Activated T-cell treated with anti-CD3 and anti-CD28 coated beads, Interleukin-2, amount 50 U/mL, for 1 hour (primary cell): ENCODE results near the gene ARHGAP22.
"Not testable (repeated sequence)": the region's sequence is repeated elsewhere in the genome, so short reads cannot be mapped to it uniquely, and the experiment has no call there.

Source experiments
- DNase-seq: peaks from one replicate; pipeline ENCODE4 v3.0.0-alpha.2; 2020

ARHGAP22 gene, protein sequence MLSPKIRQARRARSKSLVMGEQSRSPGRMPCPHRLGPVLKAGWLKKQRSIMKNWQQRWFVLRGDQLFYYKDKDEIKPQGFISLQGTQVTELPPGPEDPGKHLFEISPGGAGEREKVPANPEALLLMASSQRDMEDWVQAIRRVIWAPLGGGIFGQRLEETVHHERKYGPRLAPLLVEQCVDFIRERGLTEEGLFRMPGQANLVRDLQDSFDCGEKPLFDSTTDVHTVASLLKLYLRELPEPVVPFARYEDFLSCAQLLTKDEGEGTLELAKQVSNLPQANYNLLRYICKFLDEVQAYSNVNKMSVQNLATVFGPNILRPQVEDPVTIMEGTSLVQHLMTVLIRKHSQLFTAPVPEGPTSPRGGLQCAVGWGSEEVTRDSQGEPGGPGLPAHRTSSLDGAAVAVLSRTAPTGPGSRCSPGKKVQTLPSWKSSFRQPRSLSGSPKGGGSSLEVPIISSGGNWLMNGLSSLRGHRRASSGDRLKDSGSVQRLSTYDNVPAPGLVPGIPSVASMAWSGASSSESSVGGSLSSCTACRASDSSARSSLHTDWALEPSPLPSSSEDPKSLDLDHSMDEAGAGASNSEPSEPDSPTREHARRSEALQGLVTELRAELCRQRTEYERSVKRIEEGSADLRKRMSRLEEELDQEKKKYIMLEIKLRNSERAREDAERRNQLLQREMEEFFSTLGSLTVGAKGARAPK

GRCh38 chr10:48604991-48605508 lies at the start of gene ARHGAP22:
ARHGAP22 (minus strand) TSS chr10:48605073; CDS start chr10:48604796, 277 bp downstream.
- DNase-seq, result no peak

GRCh38 chr10:48653944-48654698 lies 49.2 kb upstream of the ARHGAP22 start:
- no peak for DNase-seq

GRCh38 chr10:48653347-48653746 lies 48.5 kb upstream of the ARHGAP22 start:
- no peak for DNase-seq

DNA sequence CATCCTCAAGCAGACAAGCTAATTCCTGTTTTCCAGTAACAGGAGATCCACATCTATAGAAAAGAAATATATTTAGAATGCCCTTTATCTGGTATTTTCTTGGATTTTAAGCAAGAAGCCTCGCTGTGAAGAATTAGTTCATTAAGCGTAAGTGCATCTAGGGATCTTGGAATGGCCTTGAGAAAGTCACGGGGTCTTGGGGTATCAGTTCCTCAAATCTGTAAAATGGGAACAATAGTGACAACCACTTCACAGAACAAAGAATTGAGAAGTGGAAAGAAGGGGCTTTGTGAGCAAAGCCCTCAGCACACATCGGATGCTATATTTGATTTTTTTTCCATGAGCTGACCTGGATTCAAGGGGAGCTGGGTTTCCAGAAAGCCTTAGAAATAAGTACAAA lies 47.5 kb upstream of the ARHGAP22 start:
- no peak for DNase-seq

DNA sequence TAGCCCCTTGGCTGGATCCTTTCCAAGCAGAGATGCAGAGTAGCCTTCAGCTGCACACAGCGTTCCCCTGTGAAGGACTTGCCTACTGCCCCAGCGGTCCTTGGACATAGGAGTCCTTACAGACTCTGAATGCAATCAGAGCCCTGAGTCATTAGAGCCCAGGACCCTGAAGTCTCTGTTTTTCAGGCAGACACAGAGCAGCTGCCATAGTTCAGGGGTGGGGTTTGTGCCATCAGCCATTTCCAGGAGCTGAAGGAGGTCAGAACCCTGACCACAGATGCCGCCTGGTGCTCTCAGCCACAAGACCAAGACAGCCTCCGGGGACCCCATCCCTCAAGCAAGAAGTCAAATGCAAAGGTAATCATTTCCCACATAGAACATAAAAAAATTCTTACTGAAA lies 47.0 kb upstream of the ARHGAP22 start:
- DNase-seq, result no peak

- no peak for DNase-seq
Observed at GRCh38 chr10:48651293-48651692, 46.4 kb upstream of the ARHGAP22 start.

DNA sequence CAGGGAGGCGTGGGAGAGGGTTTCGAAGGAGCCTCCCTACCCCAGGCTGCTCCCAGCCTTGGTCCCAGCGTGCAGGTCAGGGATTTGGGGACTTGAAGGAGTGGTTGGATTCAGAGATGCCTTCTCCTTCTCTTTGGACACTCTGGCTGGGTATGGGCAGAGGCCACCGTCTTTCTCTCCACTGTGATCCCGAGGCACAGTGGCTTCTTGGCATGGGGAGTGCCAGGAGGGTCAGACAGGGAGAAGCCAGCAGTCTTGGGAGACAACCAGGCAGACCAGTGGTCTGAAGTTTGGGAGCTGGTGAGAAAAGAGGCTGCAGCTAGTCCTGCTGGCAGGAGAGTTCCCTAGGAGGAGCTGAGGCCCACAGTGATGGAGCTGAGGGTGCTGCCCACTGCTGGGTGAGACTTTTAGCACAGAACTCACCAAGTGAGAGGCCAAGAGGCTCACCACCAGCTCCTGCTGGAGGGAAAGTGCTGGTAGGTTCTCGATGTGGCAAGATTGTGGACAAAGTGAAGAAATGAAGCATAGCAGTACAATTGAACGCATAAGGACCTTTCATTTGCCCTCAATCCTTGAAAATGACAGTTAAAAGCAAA lies 44.6 kb upstream of the ARHGAP22 start:
- DNase-seq, result no peak

DNA sequence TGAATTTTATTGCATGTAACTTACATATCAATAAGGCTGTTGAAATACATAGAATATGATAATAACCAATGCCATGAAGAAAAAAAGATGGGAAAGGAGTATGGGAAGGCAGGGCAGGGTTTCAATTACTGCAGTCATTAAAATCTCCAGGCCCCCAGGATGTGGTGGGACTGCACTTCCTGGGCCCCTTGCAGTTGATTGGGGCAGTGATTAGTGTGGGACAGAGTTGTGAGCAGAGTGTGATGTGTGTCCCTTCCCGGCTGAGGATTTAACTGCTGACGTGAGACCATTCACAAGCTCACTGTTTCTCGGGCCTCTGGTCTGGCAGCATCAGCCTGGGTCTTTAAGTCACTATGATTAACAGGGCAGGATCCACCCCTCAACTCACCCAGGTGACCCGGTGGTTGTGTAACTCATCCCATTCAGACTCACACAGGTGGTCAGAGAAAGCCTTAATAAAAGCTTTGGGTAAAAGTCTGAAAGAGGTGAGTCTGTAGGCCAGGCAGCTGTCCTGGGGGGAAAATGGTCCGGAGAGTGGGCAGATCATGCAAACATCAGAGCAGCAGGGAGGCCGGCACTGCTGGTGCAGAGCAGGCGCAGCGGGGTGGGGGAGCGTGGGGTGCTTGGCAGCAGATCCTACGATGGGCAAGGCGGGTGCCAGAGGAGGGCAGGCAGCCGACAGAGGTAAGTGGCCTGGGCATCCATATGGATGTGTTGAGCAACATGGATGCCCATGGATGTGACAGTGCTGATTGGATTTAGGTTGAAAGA lies 43.5 kb upstream of the ARHGAP22 start:
- no peak for DNase-seq

DNA sequence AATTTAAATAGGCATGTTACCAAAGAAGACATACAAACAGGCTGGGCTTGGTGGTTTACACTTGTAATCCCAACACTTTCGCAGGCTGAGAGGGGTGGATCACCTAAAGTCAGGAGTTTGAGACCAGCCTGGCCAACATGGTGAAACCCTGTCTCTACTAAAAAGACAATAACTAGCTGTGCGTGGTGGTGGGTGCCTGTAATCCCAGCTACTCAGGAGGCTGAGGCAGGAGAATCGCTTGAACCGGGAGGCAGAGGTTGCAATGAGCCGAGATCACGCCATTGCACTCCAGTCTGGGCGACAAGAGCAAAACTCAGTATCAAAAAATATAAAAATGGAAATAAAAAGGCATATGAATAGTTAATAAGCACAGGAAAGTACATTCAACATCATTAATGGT lies 42.2 kb upstream of the ARHGAP22 start:
- not testable (repeated sequence) for DNase-seq

GRCh38 chr10:48645600-48645999 lies 40.7 kb upstream of the ARHGAP22 start:
- DNase-seq, result no peak

DNA sequence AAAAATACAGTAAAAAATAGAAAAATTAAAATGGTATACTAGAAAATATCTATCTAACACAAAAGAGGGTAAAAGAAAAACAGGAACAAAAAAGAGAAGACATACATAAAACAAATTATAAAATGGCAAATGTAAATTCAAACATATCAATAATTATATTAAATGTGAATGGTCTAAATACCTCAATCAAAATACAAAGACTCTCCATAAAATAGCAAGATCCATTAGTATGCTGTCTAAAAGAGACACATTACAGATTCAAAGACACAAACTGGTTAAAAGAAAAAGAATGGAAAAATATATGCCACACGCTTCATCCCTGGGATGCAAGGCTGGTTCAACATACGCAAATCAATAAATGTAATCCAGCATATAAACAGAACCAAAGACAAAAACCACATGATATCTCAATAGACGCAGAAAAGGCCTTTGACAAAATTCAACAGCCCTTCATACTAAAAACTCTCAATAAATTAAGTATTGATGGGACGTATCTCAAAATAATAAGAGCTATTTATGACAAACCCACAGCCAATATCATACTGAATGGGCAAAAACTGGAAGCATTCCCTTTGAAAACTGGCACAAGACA lies 36.3 kb upstream of the ARHGAP22 start:
- not testable (repeated sequence) for DNase-seq

- DNase-seq, result no peak
Observed at GRCh38 chr10:48640326-48640725, 35.5 kb upstream of the ARHGAP22 start.

DNA sequence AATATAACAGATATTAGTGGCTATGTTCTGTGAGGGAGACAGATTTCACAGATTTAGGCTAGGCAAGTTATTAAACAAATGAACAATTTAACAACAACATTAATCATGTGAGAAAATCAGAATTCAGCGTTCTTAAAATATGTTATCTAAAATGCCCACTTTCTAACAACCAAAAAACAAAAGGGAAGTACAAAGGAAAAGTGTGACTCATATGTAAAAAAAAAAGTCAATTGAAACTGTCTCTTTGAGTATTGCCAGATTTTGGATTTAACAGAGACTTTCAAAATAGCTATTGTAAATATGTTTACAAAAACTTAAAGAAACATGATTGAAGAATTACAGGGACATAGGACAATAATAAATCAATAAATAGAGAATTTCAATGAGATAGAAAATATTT lies 34.8 kb upstream of the ARHGAP22 start:
- no peak for DNase-seq

DNA sequence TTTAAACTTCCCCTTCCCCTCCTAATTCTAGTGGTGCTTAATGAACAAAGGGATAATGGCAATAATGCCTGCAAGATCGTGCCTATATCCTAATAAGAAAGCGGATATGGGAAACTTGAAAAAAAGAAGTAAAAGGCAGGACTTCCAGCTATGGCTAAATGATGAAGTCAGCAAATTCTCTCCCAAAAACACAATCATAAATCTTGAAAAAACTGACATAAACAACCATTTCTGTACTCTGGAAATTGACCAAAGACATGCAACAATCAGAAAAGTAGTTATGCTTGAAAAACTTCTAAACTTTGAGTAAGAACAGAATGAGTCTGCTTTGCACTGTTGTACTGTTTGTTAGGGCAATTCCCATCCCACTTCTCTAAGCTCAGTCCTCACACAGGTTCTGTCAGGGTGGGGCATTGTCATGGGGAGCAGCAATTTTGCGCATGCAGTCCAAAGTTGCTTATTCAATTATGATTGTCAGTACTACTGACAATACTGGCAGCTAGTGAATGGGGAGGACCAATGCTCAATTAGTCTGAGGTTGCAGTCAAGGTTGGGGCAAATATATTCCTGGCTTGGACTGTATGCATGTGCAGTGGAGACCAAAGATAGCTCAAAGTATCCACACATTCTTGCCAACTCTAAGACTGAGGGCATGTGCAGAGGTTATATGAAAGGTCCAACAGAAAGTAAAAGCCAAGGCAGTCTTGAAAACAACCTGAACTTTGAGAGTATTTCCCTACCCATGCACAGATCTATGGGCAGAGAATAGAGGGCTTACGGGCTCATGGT lies 34.1 kb upstream of the ARHGAP22 start:
- no peak for DNase-seq

GRCh38 chr10:48638158-48638557 lies 33.3 kb upstream of the ARHGAP22 start:
- no peak for DNase-seq

DNA sequence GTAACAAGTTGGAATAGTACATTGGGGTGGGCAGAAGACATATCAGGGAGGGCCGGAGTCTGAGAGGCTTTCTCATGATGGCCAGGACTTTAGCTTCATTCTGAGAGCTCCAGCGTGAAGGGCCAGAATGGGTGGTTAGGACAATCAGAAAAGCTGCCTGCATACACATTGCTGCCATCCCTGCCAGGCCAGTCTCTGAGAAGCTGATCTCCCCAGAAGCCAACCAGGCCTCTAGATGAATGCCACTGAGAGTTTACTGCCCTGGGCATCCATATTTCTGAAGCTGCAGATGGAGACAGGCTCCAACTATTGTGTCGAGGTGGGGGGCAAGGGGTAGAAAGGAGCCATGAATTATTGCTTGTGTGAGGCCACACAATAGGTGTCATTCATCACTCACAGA lies 32.0 kb upstream of the ARHGAP22 start:
- DNase-seq, result no peak

- no peak for DNase-seq
Observed at GRCh38 chr10:48636231-48636630, 31.4 kb upstream of the ARHGAP22 start.

- DNase-seq, result no peak
Observed at GRCh38 chr10:48634984-48635557, 30.2 kb upstream of the ARHGAP22 start.

DNA sequence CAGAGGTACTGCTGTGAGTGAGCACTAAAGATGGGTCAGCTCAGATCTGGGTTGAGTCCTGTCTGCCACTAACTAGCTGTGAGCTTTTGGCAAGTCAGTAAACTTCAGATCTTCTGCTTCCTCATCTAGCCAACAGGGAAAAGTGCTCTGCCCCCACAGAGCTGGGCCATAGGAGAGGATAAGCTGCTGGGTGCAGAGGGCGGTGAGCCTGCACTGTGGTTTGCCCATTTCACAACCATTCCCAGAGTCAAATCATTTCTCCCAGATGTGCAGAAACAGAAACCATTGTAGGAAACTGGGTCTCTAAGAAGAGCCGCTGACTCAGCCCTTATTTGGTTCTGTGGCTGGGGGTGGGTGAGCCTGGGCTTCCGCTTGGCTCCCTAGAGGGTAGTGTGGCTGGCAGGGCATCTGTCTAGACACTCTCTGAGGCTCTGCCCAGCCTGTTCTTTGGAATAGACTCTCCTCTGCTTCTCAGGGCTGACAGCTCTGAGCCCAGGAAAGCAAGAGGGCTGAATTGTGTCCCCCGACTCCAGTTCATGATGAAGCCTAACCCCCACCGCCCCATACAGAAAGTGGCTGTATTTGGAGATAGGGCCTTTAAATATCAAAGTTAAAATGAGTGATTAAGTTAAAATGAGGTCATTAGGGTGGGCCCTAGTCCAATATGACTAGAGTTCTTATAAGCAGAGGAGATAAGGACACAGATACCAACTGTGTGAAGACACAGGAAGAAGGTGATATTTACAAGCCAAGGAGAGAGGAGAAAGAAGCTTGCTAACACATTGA lies 29.5 kb upstream of the ARHGAP22 start:
- DNase-seq, result peak; percentile 29
